ENCODE results near the gene TMEM98. TPM values are rescaled to one million over a fixed set of nuclear protein-coding genes. Genes with fewer than 3 reads are reported as not detected.

The TMEM98 gene
- total and polyA plus RNA-seq, 2 of the 8 experiments (the other 6 are each of a cell fraction or from before 2014, with no cell fraction given) = 86.1 to 232 TPM

GRCh38 chr17:32914181-32914580, 13.8 kb upstream of the TMEM98 start (continued):
- TF ChIP-seq CHD7 (IDR thresholded peaks at IDR 0.05; ENCODE audit: insufficient replicate concordance, low read length) = no peak
- TF ChIP-seq TAF1 (IDR thresholded peaks at IDR 0.05; ENCODE audit: low read depth, low read length) = no peak
- TF ChIP-seq KDM1A (IDR thresholded peaks at IDR 0.05; ENCODE audit: borderline replicate concordance, low read length) = no peak
- no peak for TF ChIP-seq SRF (IDR thresholded peaks at IDR 0.05; ENCODE audit: low read depth, low read length)
- TF ChIP-seq BRCA1 (IDR thresholded peaks at IDR 0.05; ENCODE audit: low read depth, low read length) = no peak
- TF ChIP-seq JUND (IDR thresholded peaks at IDR 0.05; ENCODE audit: low read length) = no peak
- TF ChIP-seq SP4 (IDR thresholded peaks at IDR 0.05; ENCODE audit: low read length) = no peak
- TF ChIP-seq JUN (IDR thresholded peaks at IDR 0.05; ENCODE audit: low read depth, low read length) = no peak
- no peak for TF ChIP-seq KDM5A (IDR thresholded peaks at IDR 0.05; ENCODE audit: low read length)
- no peak for TF ChIP-seq CBX8 (IDR thresholded peaks at IDR 0.05; ENCODE audit: borderline replicate concordance, low read depth, low read length)
- no peak for TF ChIP-seq PHF8 (conservative IDR thresholded peaks at IDR 0.05; ENCODE audit: low read depth, low read length)
- no peak for TF ChIP-seq USF2 (IDR thresholded peaks at IDR 0.05; ENCODE audit: low read length)
